DOHH2 (cell line): ENCODE data around the gene PARP3.

Experiments
- EZH2phosphoT487 ChIP-seq: fragments of 200-600 bp; sonication (generic); IDR thresholded peaks from 2 replicates; pipeline ENCODE4 v1.6.1; 2017; ENCODE audit warnings: borderline replicate concordance, mild to moderate bottlenecking, antibody characterized with exemption, low read length, moderate library complexity, mixed read lengths
- TF ChIP-seq, protein P1 (sequence below): fragments of 200-600 bp; sonication (generic); IDR thresholded peaks from one replicate; pipeline ENCODE4 v1.5.1; 2014; ENCODE audit warnings: antibody characterized with exemption, mild to moderate bottlenecking, low read depth, low read length; ENCODE audit not compliant: poor library complexity, severe bottlenecking

DNA sequence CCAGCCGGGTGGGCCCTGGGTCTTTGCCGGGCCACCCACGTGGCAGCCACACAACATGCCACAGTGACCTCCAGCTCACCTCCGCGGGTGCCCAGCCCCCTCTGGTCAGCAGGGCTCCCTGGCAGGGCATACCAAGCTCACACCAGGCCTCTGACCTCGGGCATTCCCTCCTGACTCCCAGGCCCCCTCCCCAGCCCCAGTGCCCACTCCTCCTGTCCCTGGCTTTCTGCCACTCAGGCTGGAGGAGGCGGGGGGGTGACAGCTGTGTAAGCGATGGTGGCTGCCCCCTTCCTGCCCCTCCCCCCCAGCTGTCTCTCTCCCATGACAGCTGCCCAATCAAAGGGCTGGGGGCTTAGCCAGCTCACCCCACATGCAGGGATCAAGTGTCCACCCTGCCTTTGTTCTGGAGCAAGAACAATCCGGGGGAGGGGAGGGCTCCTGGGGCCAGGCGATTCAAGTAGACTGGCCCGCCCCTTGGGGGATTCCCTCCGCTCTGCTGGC is 21.8 kb downstream of the PARP3 start:
- TF ChIP-seq, protein P1, sequence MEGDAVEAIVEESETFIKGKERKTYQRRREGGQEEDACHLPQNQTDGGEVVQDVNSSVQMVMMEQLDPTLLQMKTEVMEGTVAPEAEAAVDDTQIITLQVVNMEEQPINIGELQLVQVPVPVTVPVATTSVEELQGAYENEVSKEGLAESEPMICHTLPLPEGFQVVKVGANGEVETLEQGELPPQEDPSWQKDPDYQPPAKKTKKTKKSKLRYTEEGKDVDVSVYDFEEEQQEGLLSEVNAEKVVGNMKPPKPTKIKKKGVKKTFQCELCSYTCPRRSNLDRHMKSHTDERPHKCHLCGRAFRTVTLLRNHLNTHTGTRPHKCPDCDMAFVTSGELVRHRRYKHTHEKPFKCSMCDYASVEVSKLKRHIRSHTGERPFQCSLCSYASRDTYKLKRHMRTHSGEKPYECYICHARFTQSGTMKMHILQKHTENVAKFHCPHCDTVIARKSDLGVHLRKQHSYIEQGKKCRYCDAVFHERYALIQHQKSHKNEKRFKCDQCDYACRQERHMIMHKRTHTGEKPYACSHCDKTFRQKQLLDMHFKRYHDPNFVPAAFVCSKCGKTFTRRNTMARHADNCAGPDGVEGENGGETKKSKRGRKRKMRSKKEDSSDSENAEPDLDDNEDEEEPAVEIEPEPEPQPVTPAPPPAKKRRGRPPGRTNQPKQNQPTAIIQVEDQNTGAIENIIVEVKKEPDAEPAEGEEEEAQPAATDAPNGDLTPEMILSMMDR = no peak
- TF ChIP-seq EZH2phosphoT487 = no peak
